IPS DF 19.7 (cell line): ENCODE results near the gene GNAI1.

Experiments
- DNase-seq: peaks from one replicate; pipeline ENCODE4 v3.0.0-alpha.2; 2013; ENCODE audit warnings: low read depth, low spot score

Gene GNAI1

DNA sequence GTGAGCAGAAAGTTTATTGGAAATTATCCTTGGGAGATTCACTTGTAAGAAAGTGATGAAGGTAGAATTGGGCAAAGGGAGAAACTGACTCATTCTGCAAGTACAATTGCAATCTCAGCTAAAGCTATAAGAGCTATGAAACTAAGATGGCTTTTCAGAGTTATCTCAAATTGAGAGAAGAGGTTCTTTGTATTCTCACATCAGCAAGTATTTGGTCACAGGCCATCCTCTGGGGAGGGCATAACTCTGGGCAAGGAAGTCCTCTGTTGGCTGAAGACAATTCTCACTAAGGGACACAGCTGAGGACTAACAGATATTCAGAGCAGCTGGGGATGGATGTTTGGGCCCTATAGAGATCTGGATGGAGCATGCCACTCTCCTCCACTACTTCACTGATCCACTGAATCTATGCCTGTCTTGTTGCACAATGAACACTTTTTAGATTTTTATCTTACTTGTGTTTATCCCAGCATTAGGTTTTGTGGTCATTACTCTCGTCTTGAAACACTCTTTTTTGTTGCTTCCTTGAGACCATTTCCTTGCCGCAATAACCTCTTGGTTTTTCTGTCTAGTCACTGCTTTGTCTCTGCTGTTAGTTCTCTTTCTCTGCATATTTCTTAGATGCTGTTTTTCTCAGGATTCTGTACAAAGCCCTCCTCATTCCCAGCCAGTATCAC is 115.1 kb downstream of the GNAI1 start:
- no peak for DNase-seq

DNA sequence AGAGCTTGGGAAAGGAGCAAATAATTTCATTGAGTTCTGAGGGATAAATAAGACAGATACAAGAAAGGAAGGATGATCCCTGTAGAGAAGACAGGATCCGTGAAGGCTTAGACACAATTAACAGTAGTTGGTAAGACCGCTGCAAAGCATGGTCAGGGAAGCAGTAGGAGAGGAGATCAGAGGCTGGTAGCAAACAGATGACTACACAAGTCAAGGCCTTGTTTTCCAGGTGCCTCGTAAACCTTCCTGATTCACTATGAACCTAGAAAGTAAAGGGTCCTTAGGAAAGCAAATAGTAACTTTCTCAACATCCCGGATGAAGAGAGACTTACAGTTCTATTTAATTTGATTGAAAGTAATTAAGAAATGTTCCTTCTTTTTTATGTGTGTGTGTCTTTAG is 118.6 kb downstream of the GNAI1 start:
- DNase-seq, result no peak

DNA sequence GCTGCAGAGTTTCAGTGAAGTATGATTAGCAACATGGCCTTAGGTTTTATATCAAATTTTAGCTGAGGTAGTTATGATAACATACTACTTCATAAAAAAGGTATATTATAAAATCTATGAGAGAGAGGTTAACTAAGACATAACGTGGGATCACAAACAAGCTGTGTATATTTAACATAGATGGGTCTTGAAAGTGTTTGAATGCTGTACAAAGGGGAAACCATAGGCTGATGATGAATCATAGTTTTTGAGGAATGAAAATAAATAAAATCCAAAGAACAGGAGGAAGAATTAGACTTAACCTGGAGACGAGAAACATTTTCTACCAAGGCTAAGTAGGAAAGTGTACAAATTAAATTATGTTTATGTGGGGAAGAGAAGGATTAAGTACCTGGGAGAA is 119.0 kb downstream of the GNAI1 start:
- no peak for DNase-seq

DNA sequence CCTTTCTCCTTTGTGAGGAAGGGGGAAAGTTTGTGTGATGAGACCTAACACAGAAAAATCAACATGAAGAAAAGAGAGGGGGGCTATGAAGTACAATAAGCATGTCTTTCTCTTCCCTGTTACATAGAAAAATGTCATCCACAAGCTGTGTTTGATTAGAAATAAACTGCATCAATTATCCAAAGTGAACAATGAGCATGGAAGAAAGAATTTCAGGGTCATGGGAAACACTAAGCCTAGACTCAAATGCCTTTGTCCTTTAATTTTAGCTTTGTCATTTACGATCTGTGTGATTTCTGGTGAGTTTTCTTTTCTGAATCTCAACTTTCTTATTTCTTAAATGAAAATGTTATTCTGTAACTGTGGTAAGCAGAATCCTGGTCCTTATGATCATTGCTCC is 121.0 kb downstream of the GNAI1 start:
- DNase-seq, result no peak

DNA sequence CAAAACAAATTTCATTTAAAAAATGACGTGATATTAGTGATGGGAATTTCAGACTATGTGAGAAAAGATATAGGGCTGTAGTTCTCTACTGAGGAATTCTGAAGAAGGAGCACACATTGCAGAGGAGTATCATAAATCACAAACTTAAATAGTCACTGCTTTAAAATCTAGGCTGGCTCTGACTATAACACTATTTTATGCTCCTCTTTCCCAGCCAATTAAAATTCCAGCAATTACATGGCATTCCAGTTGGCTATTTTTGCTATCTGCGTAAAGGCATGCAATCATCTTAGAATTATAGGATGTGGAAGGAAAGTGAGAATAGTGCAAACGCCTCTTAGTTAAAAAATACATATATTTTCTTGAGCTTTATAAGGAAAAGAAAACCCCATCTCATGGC is 123.1 kb downstream of the GNAI1 start:
- DNase-seq, result no peak

DNA sequence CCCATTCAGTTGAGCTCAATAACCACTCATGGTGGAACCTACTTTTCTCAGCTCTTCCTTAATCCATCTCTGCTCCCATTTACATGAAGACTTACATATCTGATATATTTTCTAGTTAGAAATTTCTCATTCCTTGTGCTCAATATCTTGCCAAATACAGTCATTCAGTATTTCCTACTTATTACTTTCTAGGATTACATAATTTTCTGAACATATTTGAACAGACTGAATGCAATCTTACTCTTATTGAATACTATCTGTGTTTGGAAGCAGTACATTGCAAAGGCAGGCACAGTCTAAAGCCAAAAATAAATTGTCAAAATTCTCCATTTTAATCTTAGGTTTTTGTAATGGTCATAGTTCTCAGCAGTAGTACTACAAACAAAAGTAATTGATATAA is 126.0 kb downstream of the GNAI1 start:
- no peak for DNase-seq

DNA sequence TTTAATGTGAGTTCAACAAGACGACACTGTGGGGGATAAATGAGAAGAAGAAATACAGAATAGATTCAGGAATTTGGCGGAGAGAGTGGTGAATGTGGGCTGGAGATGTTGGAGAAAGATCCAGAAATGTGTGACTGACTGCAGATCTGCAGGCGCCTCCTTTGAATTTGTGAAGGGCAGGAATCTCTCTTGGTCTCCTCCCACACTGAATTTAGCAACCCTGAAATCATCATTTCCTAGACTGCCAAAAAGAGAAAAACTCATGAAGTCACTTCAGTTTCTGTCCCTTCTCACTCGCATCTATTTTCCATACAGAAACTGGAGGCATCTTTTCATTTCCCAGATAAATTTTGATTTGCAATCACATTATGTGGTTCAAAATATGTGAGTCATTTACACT is 128.7 kb downstream of the GNAI1 start:
- no peak for DNase-seq

DNA sequence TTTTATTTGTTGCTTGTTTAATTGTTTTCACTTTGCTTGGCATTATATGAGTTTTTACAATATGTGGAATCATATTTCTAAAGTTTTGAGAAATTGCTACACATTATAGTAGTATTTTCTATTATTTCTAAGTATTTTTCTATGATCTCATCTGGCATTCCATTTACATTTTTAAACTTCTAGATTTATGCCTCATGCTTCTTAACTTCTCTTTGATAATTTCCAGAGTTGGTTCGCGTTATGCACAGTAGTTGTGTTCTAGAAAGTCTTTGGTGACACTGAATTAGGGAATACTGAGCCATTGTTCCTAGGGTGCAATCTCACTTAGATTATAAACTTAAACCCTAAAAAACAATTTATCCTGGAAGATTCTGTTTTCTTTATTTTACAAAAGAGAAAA is 129.2 kb downstream of the GNAI1 start:
- no peak for DNase-seq

DNA sequence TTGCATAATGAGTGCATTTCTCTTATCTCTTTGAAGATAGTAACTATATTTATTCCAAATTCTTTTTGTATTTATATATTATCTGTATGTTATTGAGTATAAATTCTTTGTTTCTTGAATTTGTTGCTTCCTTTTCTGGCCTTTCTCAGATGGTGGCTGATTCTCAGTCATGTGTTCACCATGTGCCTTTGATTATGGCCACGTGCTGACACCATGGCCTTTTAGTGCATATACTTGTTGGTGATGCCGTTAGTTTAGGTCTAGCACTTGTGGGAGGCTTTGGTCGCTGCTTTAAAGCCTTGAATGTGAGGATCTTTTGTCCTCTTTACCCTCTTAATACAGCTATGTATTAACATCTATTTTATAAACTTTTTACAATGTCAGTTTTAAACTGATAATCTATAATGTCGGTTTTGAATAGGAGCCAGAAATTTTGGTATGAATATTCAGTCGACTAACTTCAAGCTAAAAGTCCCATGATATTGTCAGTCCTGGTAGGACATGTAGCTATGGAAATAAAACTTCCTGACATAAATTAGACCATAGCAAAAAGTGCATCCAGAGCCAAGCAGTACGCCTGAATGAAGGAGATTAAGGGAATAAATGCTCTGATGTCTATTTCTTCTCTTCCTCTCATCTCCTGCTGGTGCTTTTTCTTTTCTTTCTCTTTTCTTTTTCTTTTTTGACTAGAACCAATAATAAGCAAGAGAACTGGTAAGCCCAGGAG is 130.3 kb downstream of the GNAI1 start:
- no peak for DNase-seq

DNA sequence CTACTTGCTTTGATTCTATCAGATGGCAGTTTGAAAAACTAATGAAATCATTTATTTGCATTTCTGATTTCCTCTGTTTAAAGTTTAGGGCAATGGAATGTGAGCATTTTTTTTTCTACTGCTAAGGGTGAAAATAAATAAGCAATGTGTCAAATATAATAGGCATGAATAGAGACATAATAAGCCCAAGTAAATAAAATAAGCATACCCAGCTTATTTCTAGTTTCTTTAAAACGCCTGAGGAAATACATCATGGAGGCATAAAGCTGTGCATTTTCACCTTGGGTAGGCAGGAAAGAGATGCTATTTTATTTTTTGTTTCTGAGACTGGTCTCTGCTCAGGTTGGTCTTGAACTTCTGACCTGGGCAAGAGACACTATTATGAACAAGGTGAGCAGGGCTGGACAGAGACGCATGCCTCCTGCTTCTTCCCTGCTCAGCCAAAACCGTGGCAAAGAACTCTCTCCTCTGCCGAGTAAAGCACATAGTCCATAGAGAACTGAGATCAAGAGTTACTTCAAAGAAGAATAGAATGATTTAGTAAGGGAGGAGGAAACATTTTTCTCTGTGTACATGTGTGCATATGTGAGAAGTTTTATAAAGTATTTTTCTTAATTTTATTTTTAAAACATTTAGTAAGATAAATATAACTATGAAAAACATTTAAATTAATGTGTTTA is 138.1 kb downstream of the GNAI1 start:
- DNase-seq, result no peak

DNA sequence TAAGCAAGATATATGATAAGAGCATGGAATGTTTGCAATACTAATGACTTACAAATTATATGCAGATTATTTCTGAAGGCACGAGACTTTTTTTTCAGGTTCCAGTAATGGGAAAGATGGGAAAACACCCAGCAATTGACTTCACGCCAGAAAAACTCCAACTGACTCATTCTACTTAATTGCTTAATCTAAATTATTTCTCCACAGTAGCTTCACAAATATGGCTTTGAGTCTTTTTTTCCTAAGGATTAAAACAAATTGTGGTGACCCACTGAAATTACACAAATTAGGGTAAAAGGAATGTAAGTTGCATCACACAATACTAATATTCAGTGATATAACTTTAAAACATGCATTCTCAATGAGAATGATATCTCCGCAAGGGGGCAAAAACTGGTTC is 138.7 kb downstream of the GNAI1 start:
- DNase-seq, result no peak

DNA sequence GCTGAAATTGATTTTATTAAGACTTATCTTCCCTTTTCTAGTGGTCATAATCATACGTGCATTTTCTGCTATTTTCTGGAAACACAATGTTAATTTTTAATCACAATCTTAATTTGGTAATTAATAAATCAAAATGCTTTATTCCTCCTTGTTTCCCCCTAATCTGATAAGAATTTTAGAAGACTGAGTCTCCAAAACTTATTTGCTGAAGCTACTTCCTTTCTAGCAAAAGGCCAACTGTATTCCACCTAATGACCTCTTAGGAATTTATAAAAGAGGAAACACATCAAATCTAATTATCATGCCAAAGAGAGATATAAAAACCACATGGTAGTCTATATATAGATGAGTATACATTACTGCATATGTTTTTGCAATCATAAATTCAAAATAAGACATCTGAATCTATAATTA is 140.6 kb downstream of the GNAI1 start:
- no peak for DNase-seq
